Epithelial cell of proximal tubule (primary cell): ENCODE results near the gene RAD51B. TPM values are rescaled to one million over a fixed set of nuclear protein-coding genes. Genes with fewer than 3 reads are reported as not detected.

Source experiments
- DNase-seq: peaks from one replicate; pipeline ENCODE4 v3.0.0-alpha.2; 2011; ENCODE audit warnings: low read depth
- H3K4me3 ChIP-seq: 2 replicates; pipeline ENCODE4 v1.5.1; 2011; ENCODE audit warnings: low read depth, mild to moderate bottlenecking, low read length
- total RNA-seq: library from RNA; depleted of rRNA; stranded (reverse); fragments of >200 nt; gene quantifications from 2 replicates; pipeline ENCODE4 v1.2.3, GENCODE V29; 2015
- TF ChIP-seq, protein P1 (sequence below): conservative IDR thresholded peaks from 2 replicates; pipeline ENCODE4 v1.5.1; 2012; ENCODE audit warnings: low read depth, mild to moderate bottlenecking, low read length

The RAD51B gene
- total RNA-seq, 1 donor from 2014 or later, result 6.3 TPM

DNA sequence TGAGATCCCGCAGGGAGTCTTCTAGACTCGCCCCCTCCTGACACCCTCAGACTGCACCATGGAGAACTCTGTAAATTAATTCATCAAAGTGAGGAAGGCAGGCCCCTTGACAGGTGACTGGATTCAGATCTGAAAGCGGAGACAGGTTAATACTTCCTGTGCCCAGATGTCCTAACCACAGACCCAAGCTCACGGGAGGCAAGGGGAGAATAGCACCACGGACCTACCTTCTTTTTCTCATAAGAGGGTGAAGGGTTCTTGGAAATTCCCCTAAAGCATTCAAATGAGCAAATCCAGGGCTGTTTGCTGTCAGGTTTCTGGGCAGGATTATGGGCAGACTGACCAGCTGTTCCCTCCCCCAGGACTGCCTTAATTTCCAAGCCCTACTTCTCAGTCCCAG lies 803.3 kb downstream of the RAD51B start:
- H3K4me3 ChIP-seq, result no peak overlapping the region
- TF ChIP-seq, protein P1, sequence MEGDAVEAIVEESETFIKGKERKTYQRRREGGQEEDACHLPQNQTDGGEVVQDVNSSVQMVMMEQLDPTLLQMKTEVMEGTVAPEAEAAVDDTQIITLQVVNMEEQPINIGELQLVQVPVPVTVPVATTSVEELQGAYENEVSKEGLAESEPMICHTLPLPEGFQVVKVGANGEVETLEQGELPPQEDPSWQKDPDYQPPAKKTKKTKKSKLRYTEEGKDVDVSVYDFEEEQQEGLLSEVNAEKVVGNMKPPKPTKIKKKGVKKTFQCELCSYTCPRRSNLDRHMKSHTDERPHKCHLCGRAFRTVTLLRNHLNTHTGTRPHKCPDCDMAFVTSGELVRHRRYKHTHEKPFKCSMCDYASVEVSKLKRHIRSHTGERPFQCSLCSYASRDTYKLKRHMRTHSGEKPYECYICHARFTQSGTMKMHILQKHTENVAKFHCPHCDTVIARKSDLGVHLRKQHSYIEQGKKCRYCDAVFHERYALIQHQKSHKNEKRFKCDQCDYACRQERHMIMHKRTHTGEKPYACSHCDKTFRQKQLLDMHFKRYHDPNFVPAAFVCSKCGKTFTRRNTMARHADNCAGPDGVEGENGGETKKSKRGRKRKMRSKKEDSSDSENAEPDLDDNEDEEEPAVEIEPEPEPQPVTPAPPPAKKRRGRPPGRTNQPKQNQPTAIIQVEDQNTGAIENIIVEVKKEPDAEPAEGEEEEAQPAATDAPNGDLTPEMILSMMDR, result no peak
- DNase-seq, result no peak

DNA sequence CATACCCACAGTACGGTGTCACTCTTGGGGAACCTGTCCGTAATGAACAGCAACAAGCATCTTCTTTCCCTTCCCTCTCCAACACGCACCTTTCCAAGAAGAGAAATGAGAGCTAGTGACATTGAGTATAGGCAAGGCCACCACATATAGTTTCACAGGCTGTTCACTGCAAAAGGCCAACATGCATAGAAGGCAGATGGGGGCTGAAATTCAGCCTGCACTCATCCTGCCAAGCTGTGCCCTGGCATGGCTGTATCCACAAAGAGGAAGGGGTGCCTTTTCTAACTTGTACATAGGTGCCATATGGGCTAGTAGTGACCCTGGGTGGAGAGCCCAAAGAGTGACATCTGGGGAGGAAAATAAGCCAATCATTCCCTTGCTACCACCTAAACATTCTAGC lies 803.7 kb downstream of the RAD51B start:
- no peak overlapping the region for H3K4me3 ChIP-seq
- no peak for DNase-seq
- TF ChIP-seq, protein P1, result no peak

DNA sequence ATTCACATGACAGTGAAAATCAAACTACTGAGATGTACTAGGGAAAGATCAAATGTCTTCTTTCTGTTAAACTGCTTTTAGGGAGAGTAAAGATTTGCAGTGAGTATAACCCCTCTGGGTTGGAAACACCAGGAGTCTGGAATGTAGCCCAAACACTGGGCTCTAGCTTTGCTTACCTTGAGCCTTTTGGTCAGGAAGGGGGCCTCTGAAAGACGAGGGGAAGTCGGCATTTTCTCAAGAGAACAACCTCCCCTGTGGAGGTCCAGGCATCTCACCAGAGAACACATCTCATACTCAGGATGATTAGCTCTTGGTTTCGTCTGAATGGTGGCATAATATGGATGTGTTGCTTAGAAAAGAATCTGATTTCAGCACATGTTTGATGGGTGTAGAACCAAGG lies 804.2 kb downstream of the RAD51B start:
- H3K4me3 ChIP-seq, result no peak overlapping the region
- DNase-seq, result no peak
- TF ChIP-seq, protein P1, result no peak

DNA sequence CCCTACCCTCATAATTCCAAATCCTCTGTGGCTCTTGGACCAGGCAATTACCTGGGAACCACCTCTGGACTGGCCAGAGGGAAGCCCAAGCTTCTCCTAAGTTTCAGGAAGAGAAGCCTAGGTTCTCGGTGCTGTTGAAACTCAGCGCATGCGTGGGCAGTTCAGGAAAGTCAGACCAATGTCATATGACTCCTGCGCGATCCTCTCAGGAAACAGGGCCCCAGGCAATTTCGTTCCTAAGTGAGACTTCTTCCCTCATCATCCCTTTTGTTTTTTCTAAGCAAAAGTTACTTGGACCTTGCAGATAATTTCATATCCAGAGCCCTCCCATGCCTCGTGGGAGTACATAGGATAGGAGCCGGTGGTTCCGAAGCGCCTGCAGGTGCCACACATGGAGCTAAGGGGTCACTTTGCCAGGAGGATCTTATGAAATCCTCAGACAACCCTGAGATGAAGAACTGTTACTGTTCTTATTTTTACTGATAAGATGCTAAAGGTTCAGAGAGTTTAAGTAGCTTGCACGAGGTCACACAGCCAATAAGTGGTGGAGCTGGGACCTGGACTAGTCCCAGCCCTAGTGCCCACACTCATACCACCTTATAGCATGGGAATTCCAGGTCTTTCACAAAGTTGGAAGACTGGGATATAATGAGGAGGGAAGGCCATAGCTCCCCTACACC lies 805.1 kb downstream of the RAD51B start:
- DNase-seq, result no peak
- TF ChIP-seq, protein P1, result no peak

DNA sequence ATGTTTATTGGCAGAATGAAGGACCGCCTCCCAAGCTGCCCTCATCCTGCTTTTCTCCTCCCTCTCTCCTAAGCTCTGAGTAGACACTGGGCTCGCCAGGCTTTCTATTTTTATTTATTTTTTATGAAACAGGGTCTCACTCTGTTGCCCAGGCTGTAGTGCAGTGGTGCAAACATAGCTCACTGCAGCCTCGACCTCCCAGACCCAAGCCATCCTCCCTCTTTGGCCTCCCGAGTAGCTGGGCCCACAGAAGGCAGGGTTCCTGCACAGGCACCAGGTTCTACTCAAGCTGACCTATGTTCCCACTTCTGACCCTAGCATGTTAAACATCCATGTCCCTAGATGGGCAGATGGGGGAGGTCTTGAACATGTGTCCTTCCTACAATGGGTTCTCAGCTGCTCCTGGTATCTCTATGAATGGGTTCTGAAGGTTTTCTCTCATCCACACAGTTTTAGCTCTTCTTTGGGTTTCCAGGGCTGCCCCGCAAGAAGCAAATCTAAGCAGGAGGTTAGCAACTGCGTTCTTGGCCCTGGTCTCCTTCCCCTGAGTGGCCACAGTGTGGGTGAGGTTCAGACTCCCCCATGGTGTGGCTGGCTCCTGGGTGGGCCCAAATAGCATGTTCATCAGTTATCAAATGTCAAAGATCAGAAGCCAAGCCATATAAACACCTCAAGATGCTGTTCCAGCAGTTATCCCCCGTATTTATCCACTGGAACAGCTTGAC lies 805.9 kb downstream of the RAD51B start:
- no peak for DNase-seq
- TF ChIP-seq, protein P1, result no peak

More for the DNA sequence above, 805.1 kb downstream of the RAD51B start:
- H3K4me3 ChIP-seq, result no peak overlapping the region

DNA sequence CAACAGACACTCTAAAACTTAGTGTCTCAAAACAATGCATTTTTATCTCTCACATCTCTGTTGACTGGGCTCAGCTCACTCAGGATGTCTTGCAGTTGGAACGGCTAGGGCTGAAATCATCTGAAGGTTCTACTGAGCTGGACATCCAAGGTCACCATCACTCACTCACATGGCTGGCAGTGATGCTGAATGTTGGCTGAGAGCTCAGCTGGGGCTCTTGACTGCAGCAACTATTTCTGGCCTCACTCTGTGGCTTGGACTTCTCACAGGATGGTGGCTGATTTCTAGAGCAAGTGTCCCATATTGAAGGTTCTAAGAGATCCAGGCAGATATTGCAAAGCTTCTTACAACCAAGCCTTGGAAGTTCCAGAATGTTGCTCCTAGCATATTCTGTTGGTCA lies 806.8 kb downstream of the RAD51B start:
- no peak for DNase-seq
- TF ChIP-seq, protein P1, result no peak
- no peak overlapping the region for H3K4me3 ChIP-seq

More for the DNA sequence above, 805.9 kb downstream of the RAD51B start:
- H3K4me3 ChIP-seq, result no peak overlapping the region
